ENCODE data around the gene CCDC180. TPM values are rescaled to one million over a fixed set of nuclear protein-coding genes. Genes with fewer than 3 reads are reported as not detected.
A peak's percentile ranks its signal among the peaks of the same experiment; 100 is the strongest.

Gene CCDC180
- total and polyA plus RNA-seq, 9 of the 15 experiments (the other 6 are each of a cell fraction or from before 2014, with no cell fraction given), result 0.56 to 4.2 (median 2.5) TPM

- Histone ChIP-seq H3K9ac (ENCODE audit: insufficient read depth in 1 of 2, low read depth in 2 of 2, low read length in 2 of 2) (peak overlapping the region in 1 of 2 experiments; percentile 23; a peak in 1 of 4 replicates), H3K79me2 (ENCODE audit: control insufficient read depth, insufficient read depth, low read length) (no peaks in the 10 kb centered on the region), H3K36me3 (ENCODE audit: control insufficient read depth, insufficient read depth, low read length) (no peaks in the 10 kb centered on the region), H3K27ac (ENCODE audit: extremely low read depth, low read depth, low read length) (no peak overlapping the region), H3K4me2 (ENCODE audit: insufficient read depth, low read length) (no peak overlapping the region), H2AFZ (ENCODE audit: low read depth, low read length) (no peak overlapping the region), H3K4me1 (replicated peaks in 1 of 2; ENCODE audit: control insufficient read depth in 2 of 2, insufficient read depth in 2 of 2, low read length in 2 of 2) (peaks cover 0 to 4% of the 10 kb centered on the region in 2 experiments; a peak in 2 of 5 replicates), H3K27me3 (ENCODE audit: control insufficient read depth in 2 of 2, insufficient read depth in 2 of 2, low read length in 2 of 2) (no peaks in the 10 kb centered on the region), H4K20me1 (replicated peaks; ENCODE audit: control insufficient read depth, insufficient read depth, low read length) (no peaks in the 10 kb centered on the region), H3K9me3 (replicated peaks; ENCODE audit: control insufficient read depth, insufficient read depth, low read depth, low read length) (no peaks in the 10 kb centered on the region), H3K4me3 (no peak overlapping the region), H3K9me1 (ENCODE audit: control insufficient read depth, insufficient read depth, low read length) (no peaks in the 10 kb centered on the region)
- WGBS (ENCODE audit: insufficient coverage, low coverage, missing lambda C conversion rate), result 53% methylated on average over 3 of the region's 4 CpGs
- CTCF ChIA-PET (ENCODE audit: low intra/inter-chr PET ratio), result no interaction called here
- DNase-seq (ENCODE audit: extremely low read depth in 1 of 4, low spot score in 3 of 4), result no peak
- ATAC-seq, result no peak
- POLR2A ChIA-PET, result interaction anchor here (0.6 to 1.1 kb wide), 4 partner anchors 9 to 539 kb away, joined by 3 to 4 read pairs (median 4); no protein-coding TSS in a partner anchor
- in situ Hi-C loops (cut with MboI) (no loop called here), intact Hi-C loops (cut with micrococcal nuclease) (no loop called here)
- no peak for FAIRE-seq
- BruUV-seq (replicated peaks), result no TSS peak
- no peak for TF ChIP-seq PHF21A (IDR thresholded peaks at IDR 0.05; ENCODE audit: borderline replicate concordance, low read depth)
- no peak for TF ChIP-seq CBX2 (IDR thresholded peaks at IDR 0.05; ENCODE audit: insufficient read depth, low read length, poor library complexity, severe bottlenecking)
- TF ChIP-seq, protein P1, sequence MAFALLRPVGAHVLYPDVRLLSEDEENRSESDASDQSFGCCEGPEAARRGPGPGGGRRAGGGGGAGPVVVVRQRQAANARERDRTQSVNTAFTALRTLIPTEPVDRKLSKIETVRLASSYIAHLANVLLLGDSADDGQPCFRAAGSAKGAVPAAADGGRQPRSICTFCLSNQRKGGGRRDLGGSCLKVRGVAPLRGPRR (CRISPR knock-in tag; IDR thresholded peaks at IDR 0.05), result no peak
- no peak for TF ChIP-seq BCOR (IDR thresholded peaks at IDR 0.05)
- TF ChIP-seq ZNF79 (CRISPR knock-in tag; IDR thresholded peaks at IDR 0.05; ENCODE audit: low read depth), result no peak
- TF ChIP-seq, protein P2, sequence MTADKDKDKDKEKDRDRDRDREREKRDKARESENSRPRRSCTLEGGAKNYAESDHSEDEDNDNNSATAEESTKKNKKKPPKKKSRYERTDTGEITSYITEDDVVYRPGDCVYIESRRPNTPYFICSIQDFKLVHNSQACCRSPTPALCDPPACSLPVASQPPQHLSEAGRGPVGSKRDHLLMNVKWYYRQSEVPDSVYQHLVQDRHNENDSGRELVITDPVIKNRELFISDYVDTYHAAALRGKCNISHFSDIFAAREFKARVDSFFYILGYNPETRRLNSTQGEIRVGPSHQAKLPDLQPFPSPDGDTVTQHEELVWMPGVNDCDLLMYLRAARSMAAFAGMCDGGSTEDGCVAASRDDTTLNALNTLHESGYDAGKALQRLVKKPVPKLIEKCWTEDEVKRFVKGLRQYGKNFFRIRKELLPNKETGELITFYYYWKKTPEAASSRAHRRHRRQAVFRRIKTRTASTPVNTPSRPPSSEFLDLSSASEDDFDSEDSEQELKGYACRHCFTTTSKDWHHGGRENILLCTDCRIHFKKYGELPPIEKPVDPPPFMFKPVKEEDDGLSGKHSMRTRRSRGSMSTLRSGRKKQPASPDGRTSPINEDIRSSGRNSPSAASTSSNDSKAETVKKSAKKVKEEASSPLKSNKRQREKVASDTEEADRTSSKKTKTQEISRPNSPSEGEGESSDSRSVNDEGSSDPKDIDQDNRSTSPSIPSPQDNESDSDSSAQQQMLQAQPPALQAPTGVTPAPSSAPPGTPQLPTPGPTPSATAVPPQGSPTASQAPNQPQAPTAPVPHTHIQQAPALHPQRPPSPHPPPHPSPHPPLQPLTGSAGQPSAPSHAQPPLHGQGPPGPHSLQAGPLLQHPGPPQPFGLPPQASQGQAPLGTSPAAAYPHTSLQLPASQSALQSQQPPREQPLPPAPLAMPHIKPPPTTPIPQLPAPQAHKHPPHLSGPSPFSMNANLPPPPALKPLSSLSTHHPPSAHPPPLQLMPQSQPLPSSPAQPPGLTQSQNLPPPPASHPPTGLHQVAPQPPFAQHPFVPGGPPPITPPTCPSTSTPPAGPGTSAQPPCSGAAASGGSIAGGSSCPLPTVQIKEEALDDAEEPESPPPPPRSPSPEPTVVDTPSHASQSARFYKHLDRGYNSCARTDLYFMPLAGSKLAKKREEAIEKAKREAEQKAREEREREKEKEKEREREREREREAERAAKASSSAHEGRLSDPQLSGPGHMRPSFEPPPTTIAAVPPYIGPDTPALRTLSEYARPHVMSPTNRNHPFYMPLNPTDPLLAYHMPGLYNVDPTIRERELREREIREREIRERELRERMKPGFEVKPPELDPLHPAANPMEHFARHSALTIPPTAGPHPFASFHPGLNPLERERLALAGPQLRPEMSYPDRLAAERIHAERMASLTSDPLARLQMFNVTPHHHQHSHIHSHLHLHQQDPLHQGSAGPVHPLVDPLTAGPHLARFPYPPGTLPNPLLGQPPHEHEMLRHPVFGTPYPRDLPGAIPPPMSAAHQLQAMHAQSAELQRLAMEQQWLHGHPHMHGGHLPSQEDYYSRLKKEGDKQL (CRISPR knock-in tag; IDR thresholded peaks at IDR 0.05; ENCODE audit: borderline replicate concordance), result no peak
- TF ChIP-seq ZBTB2 (IDR thresholded peaks at IDR 0.05), result no peak
- TF ChIP-seq, protein P3, sequence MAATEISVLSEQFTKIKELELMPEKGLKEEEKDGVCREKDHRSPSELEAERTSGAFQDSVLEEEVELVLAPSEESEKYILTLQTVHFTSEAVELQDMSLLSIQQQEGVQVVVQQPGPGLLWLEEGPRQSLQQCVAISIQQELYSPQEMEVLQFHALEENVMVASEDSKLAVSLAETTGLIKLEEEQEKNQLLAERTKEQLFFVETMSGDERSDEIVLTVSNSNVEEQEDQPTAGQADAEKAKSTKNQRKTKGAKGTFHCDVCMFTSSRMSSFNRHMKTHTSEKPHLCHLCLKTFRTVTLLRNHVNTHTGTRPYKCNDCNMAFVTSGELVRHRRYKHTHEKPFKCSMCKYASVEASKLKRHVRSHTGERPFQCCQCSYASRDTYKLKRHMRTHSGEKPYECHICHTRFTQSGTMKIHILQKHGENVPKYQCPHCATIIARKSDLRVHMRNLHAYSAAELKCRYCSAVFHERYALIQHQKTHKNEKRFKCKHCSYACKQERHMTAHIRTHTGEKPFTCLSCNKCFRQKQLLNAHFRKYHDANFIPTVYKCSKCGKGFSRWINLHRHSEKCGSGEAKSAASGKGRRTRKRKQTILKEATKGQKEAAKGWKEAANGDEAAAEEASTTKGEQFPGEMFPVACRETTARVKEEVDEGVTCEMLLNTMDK (IDR thresholded peaks at IDR 0.05; ENCODE audit: borderline replicate concordance, insufficient read depth, low read depth, low read length, poor library complexity, severe bottlenecking), result no peak
- TF ChIP-seq, protein P4, sequence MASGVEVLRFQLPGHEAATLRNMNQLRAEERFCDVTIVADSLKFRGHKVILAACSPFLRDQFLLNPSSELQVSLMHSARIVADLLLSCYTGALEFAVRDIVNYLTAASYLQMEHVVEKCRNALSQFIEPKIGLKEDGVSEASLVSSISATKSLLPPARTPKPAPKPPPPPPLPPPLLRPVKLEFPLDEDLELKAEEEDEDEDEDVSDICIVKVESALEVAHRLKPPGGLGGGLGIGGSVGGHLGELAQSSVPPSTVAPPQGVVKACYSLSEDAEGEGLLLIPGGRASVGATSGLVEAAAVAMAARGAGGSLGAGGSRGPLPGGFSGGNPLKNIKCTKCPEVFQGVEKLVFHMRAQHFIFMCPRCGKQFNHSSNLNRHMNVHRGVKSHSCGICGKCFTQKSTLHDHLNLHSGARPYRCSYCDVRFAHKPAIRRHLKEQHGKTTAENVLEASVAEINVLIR (CRISPR knock-in tag; IDR thresholded peaks at IDR 0.05), result no peak
These were observed 14.2 kb downstream of the CCDC180 start for GRCh38 chr9:97321691-97322090.

Data from K562 (cell line).